ENCODE results near the gene MMP23B.
"Not testable (repeated sequence)": the region's sequence is repeated elsewhere in the genome, so short reads cannot be mapped to it uniquely, and the experiment has no call there.

MMP23B gene

GRCh38 chr1:1627829-1628753 is 3.9 kb upstream of the MMP23B start:
- TF ChIP-seq, protein P1, sequence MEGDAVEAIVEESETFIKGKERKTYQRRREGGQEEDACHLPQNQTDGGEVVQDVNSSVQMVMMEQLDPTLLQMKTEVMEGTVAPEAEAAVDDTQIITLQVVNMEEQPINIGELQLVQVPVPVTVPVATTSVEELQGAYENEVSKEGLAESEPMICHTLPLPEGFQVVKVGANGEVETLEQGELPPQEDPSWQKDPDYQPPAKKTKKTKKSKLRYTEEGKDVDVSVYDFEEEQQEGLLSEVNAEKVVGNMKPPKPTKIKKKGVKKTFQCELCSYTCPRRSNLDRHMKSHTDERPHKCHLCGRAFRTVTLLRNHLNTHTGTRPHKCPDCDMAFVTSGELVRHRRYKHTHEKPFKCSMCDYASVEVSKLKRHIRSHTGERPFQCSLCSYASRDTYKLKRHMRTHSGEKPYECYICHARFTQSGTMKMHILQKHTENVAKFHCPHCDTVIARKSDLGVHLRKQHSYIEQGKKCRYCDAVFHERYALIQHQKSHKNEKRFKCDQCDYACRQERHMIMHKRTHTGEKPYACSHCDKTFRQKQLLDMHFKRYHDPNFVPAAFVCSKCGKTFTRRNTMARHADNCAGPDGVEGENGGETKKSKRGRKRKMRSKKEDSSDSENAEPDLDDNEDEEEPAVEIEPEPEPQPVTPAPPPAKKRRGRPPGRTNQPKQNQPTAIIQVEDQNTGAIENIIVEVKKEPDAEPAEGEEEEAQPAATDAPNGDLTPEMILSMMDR (IDR thresholded peaks at IDR 0.05; ENCODE audit: control insufficient read depth, insufficient read depth, low read depth, low read length, missing control alignments) = no peak
- no peak overlapping the region for H3K4me3 ChIP-seq (ENCODE audit: control insufficient read depth, low read depth, low read length)

DNA sequence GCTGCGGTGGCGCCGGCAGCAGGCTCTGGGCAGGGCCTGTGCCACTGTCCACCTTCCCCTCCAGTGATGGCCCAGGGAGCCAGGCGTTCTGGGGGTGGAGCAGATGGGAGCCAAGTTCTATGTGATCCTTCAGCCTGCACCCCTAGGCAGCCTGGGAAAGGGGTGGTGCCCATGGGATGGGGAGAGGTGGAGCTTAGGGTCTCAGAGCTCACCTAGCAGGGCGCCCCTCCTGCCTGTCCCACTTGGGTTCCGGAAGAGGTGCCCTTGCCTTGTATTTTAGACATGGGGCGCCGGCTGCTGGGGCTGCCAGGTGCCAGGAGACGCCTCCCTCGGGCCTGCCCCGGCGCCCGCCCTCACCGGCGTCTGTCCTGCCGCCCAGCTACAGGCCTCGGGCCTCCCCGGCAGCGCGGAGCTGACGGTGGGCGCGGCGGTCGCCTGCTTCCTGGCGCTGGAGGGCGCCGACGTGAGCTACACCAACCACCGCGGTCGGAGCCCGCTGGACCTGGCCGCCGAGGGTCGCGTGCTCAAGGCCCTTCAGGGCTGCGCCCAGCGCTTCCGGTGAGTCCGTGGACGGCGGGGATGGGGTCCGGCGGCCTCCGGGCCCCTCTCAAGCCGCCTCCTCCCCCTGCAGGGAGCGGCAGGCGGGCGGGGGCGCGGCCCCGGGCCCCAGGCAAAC is 3.1 kb upstream of the MMP23B start:
- no peak for DNase-seq (ENCODE audit: low read depth)
- TF ChIP-seq, protein P1 (IDR thresholded peaks at IDR 0.05; ENCODE audit: control insufficient read depth, insufficient read depth, low read depth, low read length, missing control alignments) = no peak
- no peak overlapping the region for H3K4me3 ChIP-seq (ENCODE audit: control insufficient read depth, low read depth, low read length)

More at GRCh38 chr1:1627829-1628753, 3.9 kb upstream of the MMP23B start:
- DNase-seq (ENCODE audit: low read depth) = no peak

- TF ChIP-seq, protein P1 (IDR thresholded peaks at IDR 0.05; ENCODE audit: control insufficient read depth, insufficient read depth, low read depth, low read length, missing control alignments) = no peak
- DNase-seq (ENCODE audit: low read depth) = no peak
- no peak overlapping the region for H3K4me3 ChIP-seq (ENCODE audit: control insufficient read depth, low read depth, low read length)
These were observed 2.4 kb upstream of the MMP23B start for GRCh38 chr1:1629430-1630190.

- TF ChIP-seq, protein P1 (IDR thresholded peaks at IDR 0.05; ENCODE audit: control insufficient read depth, insufficient read depth, low read depth, low read length, missing control alignments) = no peak
- DNase-seq (ENCODE audit: low read depth) = no peak
- H3K4me3 ChIP-seq (ENCODE audit: control insufficient read depth, low read depth, low read length) = no peak overlapping the region
These were observed 1.6 kb upstream of the MMP23B start for GRCh38 chr1:1630191-1630964.

DNA sequence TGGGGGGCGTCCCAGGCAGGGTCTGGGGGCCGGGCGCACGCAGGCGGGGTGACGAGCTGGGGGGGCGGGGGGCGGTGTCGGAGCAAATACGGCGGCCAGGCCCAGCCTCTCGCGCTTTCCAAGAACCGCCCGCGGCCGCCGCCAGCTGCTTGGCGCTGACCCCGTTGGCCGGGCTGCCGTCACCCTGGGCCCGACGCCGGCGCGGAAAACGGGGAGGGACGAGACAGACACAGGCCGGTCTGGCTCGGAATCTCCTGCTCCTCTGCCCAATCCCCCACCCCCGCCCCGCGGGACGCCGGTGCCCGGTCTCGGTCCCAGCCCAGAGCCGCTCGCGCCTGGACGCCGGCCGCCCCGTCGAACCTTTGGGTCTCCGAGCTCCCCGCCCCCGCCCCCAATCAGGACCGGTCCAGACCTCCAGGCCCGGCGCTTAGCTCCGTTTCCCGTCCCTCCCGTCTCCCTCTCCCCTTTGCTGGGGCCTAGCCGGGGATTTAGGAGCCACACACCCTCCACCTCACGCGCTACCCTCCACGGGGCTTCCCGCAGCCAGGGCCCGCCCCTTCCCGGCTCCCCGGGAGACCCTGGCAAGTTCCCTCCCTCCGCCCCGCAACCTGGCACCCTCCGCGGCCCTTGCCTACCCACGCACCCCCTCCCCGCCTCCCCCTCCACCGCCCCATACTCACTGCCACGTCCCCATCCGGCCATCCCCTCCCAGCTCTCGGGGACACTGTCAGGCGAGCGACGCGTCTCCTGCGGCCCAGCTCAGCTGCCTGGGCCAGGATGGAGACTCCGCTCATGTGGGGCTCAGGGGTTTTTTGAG is 800 bp upstream of the MMP23B start:
- TF ChIP-seq, protein P1 (IDR thresholded peaks at IDR 0.05; ENCODE audit: control insufficient read depth, insufficient read depth, low read depth, low read length, missing control alignments) = no peak
- no peak overlapping the region for H3K4me3 ChIP-seq (ENCODE audit: control insufficient read depth, low read depth, low read length)
- no peak for DNase-seq (ENCODE audit: low read depth)

DNA sequence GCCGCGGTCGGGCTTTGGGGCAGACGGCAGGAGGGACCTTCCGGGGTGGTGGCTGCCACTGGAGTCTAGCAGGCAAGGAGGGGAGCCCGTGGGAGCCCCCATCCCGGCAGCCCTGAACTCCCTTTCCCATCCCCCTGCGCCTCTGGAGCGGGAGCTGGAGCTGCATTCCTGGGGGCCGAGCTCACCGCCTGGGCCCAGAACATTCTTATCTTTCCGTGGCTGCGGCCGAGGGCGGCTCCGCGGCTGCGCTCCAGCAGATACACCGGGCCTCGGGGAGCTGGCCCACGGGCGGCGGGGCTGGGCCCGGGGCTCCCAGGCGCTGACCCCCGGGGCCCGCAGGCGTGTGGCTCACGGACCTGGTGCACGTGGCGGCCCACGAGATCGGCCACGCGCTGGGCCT is 1.4 kb downstream of the MMP23B start:
- DNase-seq (ENCODE audit: low read depth); H3K4me3 ChIP-seq (ENCODE audit: control insufficient read depth, low read depth, low read length): not testable (repeated sequence)

GRCh38 chr1:1634613-1635012 is 2.6 kb downstream of the MMP23B start:
- not testable (repeated sequence) for H3K4me3 ChIP-seq (ENCODE audit: control insufficient read depth, low read depth, low read length); DNase-seq (ENCODE audit: low read depth)

DNA sequence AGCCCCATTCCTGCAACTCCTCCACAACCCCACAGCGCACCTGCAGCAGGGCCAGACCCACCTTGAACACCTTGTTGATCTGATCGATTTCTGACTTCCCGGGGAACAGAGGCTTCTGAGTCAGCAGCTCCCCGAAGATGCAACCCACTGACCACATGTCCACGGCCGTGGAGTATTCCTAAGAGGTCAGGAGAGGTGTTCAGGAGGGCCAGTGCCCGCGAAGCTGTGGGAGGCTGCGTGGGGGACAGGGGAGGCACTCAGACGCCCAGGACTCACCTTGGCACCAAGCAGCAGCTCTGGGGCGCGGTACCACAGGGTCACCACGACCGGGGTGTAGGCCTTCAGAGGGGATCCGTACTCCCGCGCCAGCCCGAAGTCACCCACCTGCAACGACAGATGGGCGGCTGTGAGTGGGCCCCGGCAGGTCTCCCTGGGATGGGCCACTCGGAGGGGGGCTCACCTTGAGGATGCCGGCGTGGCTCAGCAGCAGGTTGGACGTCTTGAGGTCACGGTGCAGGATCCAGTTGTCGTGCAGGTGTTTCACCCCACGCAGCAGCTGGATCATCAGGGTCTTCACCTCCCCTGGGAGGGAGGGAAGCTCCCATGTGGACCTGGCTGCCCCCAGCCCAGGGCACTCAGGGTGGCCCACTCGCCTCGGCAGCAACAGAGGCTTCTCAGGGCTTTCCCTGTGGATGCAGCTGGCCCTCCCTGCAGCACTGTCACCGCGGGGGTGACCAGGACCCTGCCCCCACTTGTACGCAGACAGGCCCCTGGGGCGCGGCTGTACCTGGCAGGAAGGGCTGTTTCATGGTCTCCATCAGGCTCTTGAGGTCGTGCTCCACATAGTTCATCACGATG is 4.9 kb downstream of the MMP23B start:
- not testable (repeated sequence) for DNase-seq (ENCODE audit: low read depth)

DNA sequence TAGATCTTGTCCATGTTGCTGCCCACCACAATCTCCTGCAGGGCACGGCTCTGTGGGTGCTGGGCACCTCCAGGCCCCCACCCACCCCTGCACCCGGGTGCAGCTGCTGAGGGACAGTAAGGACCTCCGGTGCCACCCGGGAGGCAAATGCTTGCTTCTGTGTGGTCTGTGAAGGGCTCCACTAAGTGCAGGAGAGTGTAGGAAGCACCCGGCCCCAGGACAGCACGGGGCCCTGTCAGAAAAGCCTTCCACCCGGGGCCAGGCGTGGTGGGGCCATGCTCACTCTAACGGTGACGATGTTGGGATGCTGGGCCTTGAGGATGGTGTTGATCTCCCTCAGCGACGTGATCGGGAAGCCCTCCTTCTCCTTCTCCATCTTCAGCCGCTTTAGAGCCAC is 5.5 kb downstream of the MMP23B start:
- not testable (repeated sequence) for DNase-seq (ENCODE audit: low read depth); H3K4me3 ChIP-seq (ENCODE audit: control insufficient read depth, low read depth, low read length)

More for the DNA sequence above, 4.9 kb downstream of the MMP23B start:
- H3K4me3 ChIP-seq (ENCODE audit: control insufficient read depth, low read depth, low read length) = not testable (repeated sequence)
